ENCODE measurements around the gene DHRSX. TPM values are rescaled to one million over a fixed set of nuclear protein-coding genes. Genes with fewer than 3 reads are reported as not detected.

Gene DHRSX
- total and polyA plus RNA-seq, 2 of the 13 experiments (the other 11 are each of a cell fraction or from before 2014, with no cell fraction given): 15.5 to 24.3 TPM

DNA sequence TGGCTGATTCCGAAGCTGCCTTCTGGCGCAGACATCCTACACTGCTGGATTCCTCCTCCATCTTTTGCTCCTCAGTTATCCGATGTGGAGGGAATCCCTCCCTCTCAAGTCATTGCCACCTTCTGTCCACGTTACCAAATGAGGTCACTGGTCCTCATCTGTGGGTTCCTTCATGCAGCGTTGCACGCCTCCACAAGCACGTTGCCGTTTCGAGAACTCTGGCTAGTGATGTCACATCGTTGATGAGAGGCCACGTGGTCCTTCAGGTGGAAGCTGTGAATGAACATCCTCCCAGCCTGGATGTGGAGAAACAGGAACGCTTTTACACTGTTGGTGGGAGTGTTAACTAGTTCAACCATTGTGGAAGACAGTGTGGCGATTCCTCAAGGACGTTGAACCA lies 323.2 kb downstream of the DHRSX start:
- no peak overlapping the region for H3K4me2 ChIP-seq (ENCODE audit: low read depth, low read length)
- 88% methylated on average over 14 of the region's 14 CpGs for WGBS (ENCODE audit: low lambda C conversion rate)

More for the DNA sequence above, 323.2 kb downstream of the DHRSX start:
- Histone ChIP-seq H3K79me2 (ENCODE audit: insufficient read depth, low read length) (no peaks in the 10 kb centered on the region), H3K27me3 (ENCODE audit: control insufficient read depth in 1 of 2, insufficient read depth in 2 of 2, low read length in 2 of 2) (no peaks in the 10 kb centered on the region), H2AFZ (ENCODE audit: low read length) (no peak overlapping the region), H3K4me1 (ENCODE audit: insufficient read depth, low read length) (peaks cover 44% of the 10 kb centered on the region), H3K9me3 (ENCODE audit: low read length) (no peaks in the 10 kb centered on the region), H3K9ac (ENCODE audit: insufficient read depth, low read depth, low read length) (no peak overlapping the region), H3K27ac (ENCODE audit: extremely low read length, insufficient read depth, low read length) (no peak overlapping the region), H3K4me3 (replicated peaks in 1 of 3; ENCODE audit: insufficient read depth in 1 of 3, low read depth in 2 of 3, low read length in 3 of 3) (no peak overlapping the region), H4K20me1 (ENCODE audit: insufficient read depth, low read length) (peaks cover 3% of the 10 kb centered on the region; the same call in 1 of the 2 replicates), H3K36me3 (replicated peaks in 1 of 2; ENCODE audit: control insufficient read depth in 1 of 2, insufficient read depth in 2 of 2, low read length in 2 of 2) (no peaks in the 10 kb centered on the region)
- in situ Hi-C loops (cut with HindIII; ENCODE audit: extremely low pct_ligation_motif_present, low pct_unique_long_range_greater_than_20kb) (no loop called here), intact Hi-C loops (cut with micrococcal nuclease; ENCODE audit: unreplicated experiment) (no loop called here)
- POLR2A ChIA-PET: no interaction called here
- DNase-seq (ENCODE audit: low spot score): no peak
- ATAC-seq: no peak
- CTCF ChIA-PET (ENCODE audit: low intra/inter-chr PET ratio, low total read pairs): no interaction called here
- FAIRE-seq: no peak
- TF ChIP-seq CC2D1A (CRISPR knock-in tag; IDR thresholded peaks at IDR 0.05): no peak
- TF ChIP-seq ZNF136 (CRISPR knock-in tag; IDR thresholded peaks at IDR 0.05; ENCODE audit: low read depth): no peak
- TF ChIP-seq ZNF615 (CRISPR knock-in tag; IDR thresholded peaks at IDR 0.05; ENCODE audit: borderline replicate concordance): no peak
- no peak for TF ChIP-seq ZNF674 (CRISPR knock-in tag; IDR thresholded peaks at IDR 0.05; ENCODE audit: low read depth)
- TF ChIP-seq ZNF577 (CRISPR knock-in tag; IDR thresholded peaks at IDR 0.05; ENCODE audit: borderline replicate concordance, low read depth): no peak
- TF ChIP-seq KDM5B (CRISPR knock-in tag; IDR thresholded peaks at IDR 0.05; ENCODE audit: borderline replicate concordance): no peak
- TF ChIP-seq ZNF292 (CRISPR knock-in tag; IDR thresholded peaks at IDR 0.05; ENCODE audit: borderline replicate concordance, low read depth): no peak
- no peak for TF ChIP-seq SP140L (CRISPR knock-in tag; IDR thresholded peaks at IDR 0.05; ENCODE audit: borderline replicate concordance)
- no peak for TF ChIP-seq CREB1 (IDR thresholded peaks at IDR 0.05)
- no peak for TF ChIP-seq CREB1 (CRISPR knock-in tag; IDR thresholded peaks at IDR 0.05)
- TF ChIP-seq, protein P1, sequence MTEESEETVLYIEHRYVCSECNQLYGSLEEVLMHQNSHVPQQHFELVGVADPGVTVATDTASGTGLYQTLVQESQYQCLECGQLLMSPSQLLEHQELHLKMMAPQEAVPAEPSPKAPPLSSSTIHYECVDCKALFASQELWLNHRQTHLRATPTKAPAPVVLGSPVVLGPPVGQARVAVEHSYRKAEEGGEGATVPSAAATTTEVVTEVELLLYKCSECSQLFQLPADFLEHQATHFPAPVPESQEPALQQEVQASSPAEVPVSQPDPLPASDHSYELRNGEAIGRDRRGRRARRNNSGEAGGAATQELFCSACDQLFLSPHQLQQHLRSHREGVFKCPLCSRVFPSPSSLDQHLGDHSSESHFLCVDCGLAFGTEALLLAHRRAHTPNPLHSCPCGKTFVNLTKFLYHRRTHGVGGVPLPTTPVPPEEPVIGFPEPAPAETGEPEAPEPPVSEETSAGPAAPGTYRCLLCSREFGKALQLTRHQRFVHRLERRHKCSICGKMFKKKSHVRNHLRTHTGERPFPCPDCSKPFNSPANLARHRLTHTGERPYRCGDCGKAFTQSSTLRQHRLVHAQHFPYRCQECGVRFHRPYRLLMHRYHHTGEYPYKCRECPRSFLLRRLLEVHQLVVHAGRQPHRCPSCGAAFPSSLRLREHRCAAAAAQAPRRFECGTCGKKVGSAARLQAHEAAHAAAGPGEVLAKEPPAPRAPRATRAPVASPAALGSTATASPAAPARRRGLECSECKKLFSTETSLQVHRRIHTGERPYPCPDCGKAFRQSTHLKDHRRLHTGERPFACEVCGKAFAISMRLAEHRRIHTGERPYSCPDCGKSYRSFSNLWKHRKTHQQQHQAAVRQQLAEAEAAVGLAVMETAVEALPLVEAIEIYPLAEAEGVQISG (CRISPR knock-in tag; IDR thresholded peaks at IDR 0.05): no peak
- TF ChIP-seq SUZ12 (IDR thresholded peaks at IDR 0.05; ENCODE audit: low read depth, low read length): no peak
- TF ChIP-seq ZNF296 (CRISPR knock-in tag; conservative IDR thresholded peaks at IDR 0.05): no peak
- TF ChIP-seq YEATS2 (CRISPR knock-in tag; IDR thresholded peaks at IDR 0.05; ENCODE audit: borderline replicate concordance): no peak
- TF ChIP-seq HES4 (CRISPR knock-in tag; IDR thresholded peaks at IDR 0.05; ENCODE audit: borderline replicate concordance): no peak
- no peak for TF ChIP-seq BRCA1 (CRISPR knock-in tag; IDR thresholded peaks at IDR 0.05)
- no peak for TF ChIP-seq ZFP62 (CRISPR knock-in tag; IDR thresholded peaks at IDR 0.05)
- BruUV-seq (replicated peaks): no TSS peak

Measured in HepG2 (cell line).